Caco-2 (cell line): ENCODE results near the gene ZXDC. TPM values are rescaled to one million over a fixed set of nuclear protein-coding genes. Genes with fewer than 3 reads are reported as not detected.

Experiments used
- BruUV-seq: library from RNA; stranded (reverse); fragments of 400-500 nt; replicated peaks from 2 replicates; lab custom pipeline; 2021; lab: Mats Ljungman, UMichigan
- CTCF ChIA-PET: fragments of 300-600 bp; sonication (Branson Sonifier 250); formaldehyde crosslinking; loops from one replicate; lab custom pipeline; 2022; ENCODE audit warnings: antibody characterized with exemption; lab: Charles Lee
- POLR2A ChIA-PET: fragments of 300-600 bp; sonication (Branson Sonifier 250); formaldehyde crosslinking; loops from one replicate; lab custom pipeline; 2022; ENCODE audit warnings: antibody characterized with exemption; lab: Charles Lee
- DNase-seq, 2 experiments: peaks; one replicate each; pipeline versions ENCODE4 v3.0.0 to v3.0.0-alpha.2; 2020 to 2022
- H3K27me3 ChIP-seq: replicated peaks from 2 replicates; pipeline ENCODE4 v1.6.0; 2011; ENCODE audit warnings: low read length; ENCODE audit not compliant: control insufficient read depth, insufficient read depth
- H3K36me3 ChIP-seq: 2 replicates; pipeline ENCODE4 v1.5.1; 2011; ENCODE audit warnings: low read length; ENCODE audit not compliant: control insufficient read depth, insufficient read depth
- H3K4me1 ChIP-seq: fragments of 250-450 bp; sonication (Bioruptor Pico); 2 replicates; pipeline ENCODE4 v1.5.1; 2020; ENCODE audit warnings: mild to moderate bottlenecking
- H3K4me3 ChIP-seq: 2 replicates; pipeline ENCODE4 v1.5.1; 2011; ENCODE audit warnings: low read depth, mild to moderate bottlenecking, control low read depth, low read length
- H3K9me3 ChIP-seq: fragments of 250-450 bp; sonication (Bioruptor Pico); 2 replicates; pipeline ENCODE4 v1.5.1; 2020; ENCODE audit warnings: mild to moderate bottlenecking, moderate library complexity
- H3K27ac Mint-ChIP-seq: one replicate; pipeline ENCODE4 v1.8.0; 2022; ENCODE audit warnings: mixed read lengths; ENCODE audit not compliant: unreplicated experiment
- H3K27me3 Mint-ChIP-seq: one replicate; pipeline ENCODE4 v1.8.0; 2022; ENCODE audit warnings: mixed read lengths; ENCODE audit not compliant: insufficient read depth, unreplicated experiment
- H3K36me3 Mint-ChIP-seq: one replicate; pipeline ENCODE4 v1.8.0; 2022; ENCODE audit warnings: mild to moderate bottlenecking, mixed read lengths; ENCODE audit not compliant: insufficient read depth, unreplicated experiment
- H3K4me1 Mint-ChIP-seq: one replicate; pipeline ENCODE4 v1.8.0; 2022; ENCODE audit warnings: low read depth, mixed read lengths; ENCODE audit not compliant: unreplicated experiment
- H3K4me3 Mint-ChIP-seq: one replicate; pipeline ENCODE4 v1.8.0; 2022; ENCODE audit warnings: mild to moderate bottlenecking, moderate library complexity, mixed read lengths; ENCODE audit not compliant: unreplicated experiment
- H3K9me3 Mint-ChIP-seq: one replicate; pipeline ENCODE4 v1.8.0; 2022; ENCODE audit warnings: mixed read lengths; ENCODE audit not compliant: unreplicated experiment
- CTCF ChIP-seq, 2 experiments: fragments of 200-600 bp in 1 of 2; IDR thresholded peaks; 1 replicate in 1 of 2; 2 replicates in 1 of 2; pipeline versions ENCODE4 v1.5.1 to v1.8.0; 2011 to 2022; ENCODE audit warnings: antibody characterized with exemption in 1 of 2, control low read depth in 1 of 2, inconsistent platforms in 1 of 2, low read depth in 1 of 2, low read length in 1 of 2, mild to moderate bottlenecking in 1 of 2, moderate library complexity in 1 of 2; ENCODE audit not compliant: insufficient read depth in 1 of 2, severe bottlenecking in 1 of 2, unreplicated experiment in 1 of 2
- intact Hi-C: fragments of 100-400 bp; cut with micrococcal nuclease; formaldehyde crosslinking; loops from one replicate; pipeline ENCODE4 v1.10.0; 2022; ENCODE audit not compliant: unreplicated experiment
- total RNA-seq: library from RNA; stranded (reverse); gene quantifications from 2 replicates; pipeline ENCODE4 v1.2.3, GENCODE V29; 2022

The ZXDC gene
- total RNA-seq, 1 experiment from 2014 or later = 28.7 TPM

DNA sequence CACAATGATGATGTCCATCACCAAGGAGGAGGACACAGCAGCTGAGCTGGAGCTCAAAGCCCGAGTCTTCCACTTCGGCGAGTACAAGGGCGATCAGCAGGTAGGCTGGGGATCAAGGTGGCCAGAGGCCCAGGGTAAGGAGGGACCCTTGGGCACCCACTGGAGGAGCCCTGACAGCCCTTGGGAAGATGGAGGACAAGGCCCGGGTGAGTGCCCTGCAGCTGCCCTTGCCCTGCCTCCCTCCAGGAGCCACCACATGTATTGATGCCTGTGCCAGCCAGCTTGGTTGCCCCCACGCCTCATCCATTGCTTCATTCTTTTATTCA is 42.6 kb downstream of the ZXDC start:
- no peak overlapping the region for H3K4me3 Mint-ChIP-seq
- H3K9me3 Mint-ChIP-seq = no peaks in the 10 kb centered on the region
- no peaks in the 10 kb centered on the region for H3K4me1 ChIP-seq
- ChIA-PET CTCF (no interaction called here), POLR2A (no interaction called here)
- H3K9me3 ChIP-seq = no peaks in the 10 kb centered on the region
- H3K27ac Mint-ChIP-seq = no peak overlapping the region
- no peaks in the 10 kb centered on the region for H3K36me3 ChIP-seq
- H3K27me3 ChIP-seq = no peaks in the 10 kb centered on the region
- H3K27me3 Mint-ChIP-seq = no peaks in the 10 kb centered on the region
- TF ChIP-seq CTCF (IDR thresholded peaks at IDR 0.05; ENCODE audit: insufficient read depth in 1 of 2, low read depth in 1 of 2, low read length in 1 of 2, severe bottlenecking in 1 of 2, unreplicated experiment in 1 of 2) = no peak
- BruUV-seq = no TSS peak
- intact Hi-C loops = no loop called here
- H3K36me3 Mint-ChIP-seq = peaks cover 9% of the 10 kb centered on the region
- no peak overlapping the region for H3K4me3 ChIP-seq
- H3K4me1 Mint-ChIP-seq = peaks cover 6% of the 10 kb centered on the region
- no peak for DNase-seq

GRCh38 chr3:126432361-126433104 is 43.2 kb downstream of the ZXDC start:
- POLR2A ChIA-PET = no interaction called here
- no peaks in the 10 kb centered on the region for H3K27me3 Mint-ChIP-seq
- no peak overlapping the region for H3K4me3 Mint-ChIP-seq
- H3K27me3 ChIP-seq = no peaks in the 10 kb centered on the region
- CTCF ChIA-PET = no interaction called here
- H3K36me3 ChIP-seq = no peaks in the 10 kb centered on the region
- intact Hi-C loops = no loop called here
- H3K27ac Mint-ChIP-seq = no peak overlapping the region
- no peaks in the 10 kb centered on the region for H3K4me1 ChIP-seq
- no peaks in the 10 kb centered on the region for H3K9me3 ChIP-seq
- BruUV-seq = no TSS peak
- no peak for TF ChIP-seq CTCF (IDR thresholded peaks at IDR 0.05; ENCODE audit: insufficient read depth in 1 of 2, low read depth in 1 of 2, low read length in 1 of 2, severe bottlenecking in 1 of 2, unreplicated experiment in 1 of 2)
- peaks cover 2% of the 10 kb centered on the region for H3K9me3 Mint-ChIP-seq
- H3K4me1 Mint-ChIP-seq = peaks cover 6% of the 10 kb centered on the region
- no peak overlapping the region for H3K4me3 ChIP-seq
- no peak for DNase-seq
- H3K36me3 Mint-ChIP-seq = peaks cover 9% of the 10 kb centered on the region

DNA sequence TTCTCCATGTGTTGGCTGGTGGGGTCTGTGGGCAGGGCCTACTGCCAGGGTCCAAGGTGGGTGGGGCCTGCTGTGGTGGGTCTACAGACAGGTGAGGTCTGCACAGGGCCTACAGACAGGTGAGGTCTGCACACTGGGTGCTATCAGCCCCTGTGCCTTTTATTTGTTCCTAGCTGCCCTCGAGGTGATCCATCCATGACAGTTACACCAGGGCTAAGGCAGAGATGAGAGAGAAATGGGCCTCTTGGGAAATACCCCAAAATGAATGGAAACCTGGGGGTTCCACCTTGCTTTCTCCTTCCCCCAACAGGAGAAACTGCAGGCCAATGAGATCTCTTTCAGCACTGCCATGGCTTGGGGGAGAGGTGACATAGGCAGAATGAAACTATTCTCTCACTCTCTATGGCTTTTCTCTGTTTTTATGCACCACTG is 44.6 kb downstream of the ZXDC start:
- no TSS peak for BruUV-seq
- no peak for DNase-seq
- POLR2A ChIA-PET = no interaction called here
- H3K9me3 Mint-ChIP-seq = peaks cover 13% of the 10 kb centered on the region
- peaks cover 6% of the 10 kb centered on the region for H3K4me1 Mint-ChIP-seq
- no peak overlapping the region for H3K4me3 Mint-ChIP-seq
- no peaks in the 10 kb centered on the region for H3K27me3 ChIP-seq
- H3K27ac Mint-ChIP-seq = no peak overlapping the region
- no peaks in the 10 kb centered on the region for H3K27me3 Mint-ChIP-seq
- H3K36me3 ChIP-seq = no peaks in the 10 kb centered on the region
- CTCF ChIA-PET = no interaction called here
- peaks cover 6% of the 10 kb centered on the region for H3K9me3 ChIP-seq
- TF ChIP-seq CTCF (IDR thresholded peaks at IDR 0.05; ENCODE audit: insufficient read depth in 1 of 2, low read depth in 1 of 2, low read length in 1 of 2, severe bottlenecking in 1 of 2, unreplicated experiment in 1 of 2) = no peak
- intact Hi-C loops = no loop called here
- peaks cover 4% of the 10 kb centered on the region for H3K36me3 Mint-ChIP-seq
- no peaks in the 10 kb centered on the region for H3K4me1 ChIP-seq
- H3K4me3 ChIP-seq = no peak overlapping the region
